HUES64 (cell line): ENCODE data around the gene BOD1.

Source experiments
- H3K27ac ChIP-seq: 2 replicates; pipeline ENCODE4 v1.7.0; 2013; ENCODE audit warnings: low read depth, low read length, inconsistent platforms
- H3K27me3 ChIP-seq: 2 replicates; pipeline ENCODE4 v1.6.1; 2013; ENCODE audit warnings: mild to moderate bottlenecking, low read length; ENCODE audit not compliant: insufficient read depth
- H3K36me3 ChIP-seq: 2 replicates; pipeline ENCODE4 v1.6.1; 2013; ENCODE audit warnings: mild to moderate bottlenecking, low read length; ENCODE audit not compliant: insufficient read depth
- H3K4me1 ChIP-seq: 2 replicates; pipeline ENCODE4 v1.6.1; 2013; ENCODE audit warnings: mild to moderate bottlenecking, low read length, moderate library complexity; ENCODE audit not compliant: insufficient read depth
- H3K4me3 ChIP-seq: 2 replicates; pipeline ENCODE4 v1.5.1; 2013; ENCODE audit warnings: mild to moderate bottlenecking, low read length, moderate library complexity
- H3K9ac ChIP-seq: 2 replicates; pipeline ENCODE4 v1.6.1; 2013; ENCODE audit warnings: mild to moderate bottlenecking, low read depth, low read length
- H3K9me3 ChIP-seq: 2 replicates; pipeline ENCODE4 v1.6.1; 2013; ENCODE audit warnings: low read depth, low read length; ENCODE audit not compliant: insufficient read depth
- WGBS: fragments of 150-250, 120-280 bp; methylation state at CpG from one replicate; pipeline ENCODE4 v1.1.7; 2013; ENCODE audit warnings: missing lambda C conversion rate; 5-methylcytosine and 5-hydroxymethylcytosine counted together

BOD1 gene

GRCh38 chr5:173653822-173654523, 37.5 kb upstream of the BOD1 start:
- Histone ChIP-seq H3K27ac (peak overlapping the region; percentile 35; the same call in 1 of the 2 replicates), H3K9ac (no peak overlapping the region), H3K27me3 (no peaks in the 10 kb centered on the region), H3K36me3 (no peaks in the 10 kb centered on the region), H3K9me3 (peaks cover 6% of the 10 kb centered on the region; the same call in 1 of the 2 replicates), H3K4me3 (no peak overlapping the region), H3K4me1 (no peaks in the 10 kb centered on the region)
- WGBS: 80% methylated on average over 10 of the region's 10 CpGs

GRCh38 chr5:173648308-173648866, 31.9 kb upstream of the BOD1 start:
- H3K9ac ChIP-seq: no peak overlapping the region

GRCh38 chr5:173646692-173647091, 30.2 kb upstream of the BOD1 start:
- H3K9ac ChIP-seq: no peak overlapping the region
- WGBS: 89% methylated on average over 5 of the region's 5 CpGs
- no peaks in the 10 kb centered on the region for H3K9me3 ChIP-seq
- no peak overlapping the region for H3K4me3 ChIP-seq
- H3K27me3 ChIP-seq: no peaks in the 10 kb centered on the region
- H3K4me1 ChIP-seq: peaks cover 17% of the 10 kb centered on the region
- no peaks in the 10 kb centered on the region for H3K36me3 ChIP-seq
- no peak overlapping the region for H3K27ac ChIP-seq

More at GRCh38 chr5:173648308-173648866, 31.9 kb upstream of the BOD1 start:
- H3K4me1 ChIP-seq: peaks cover 17% of the 10 kb centered on the region
- no peak overlapping the region for H3K4me3 ChIP-seq
- WGBS: 95% methylated on average over 6 of the region's 7 CpGs
- H3K27ac ChIP-seq: no peak overlapping the region
- no peaks in the 10 kb centered on the region for H3K36me3 ChIP-seq
- H3K27me3 ChIP-seq: no peaks in the 10 kb centered on the region
- no peaks in the 10 kb centered on the region for H3K9me3 ChIP-seq

- WGBS: 92% methylated on average over 10 of the region's 10 CpGs
- H3K4me1 ChIP-seq: peaks cover 17% of the 10 kb centered on the region
- H3K9ac ChIP-seq: no peak overlapping the region
- no peaks in the 10 kb centered on the region for H3K36me3 ChIP-seq
- no peak overlapping the region for H3K27ac ChIP-seq
- H3K9me3 ChIP-seq: no peaks in the 10 kb centered on the region
- H3K27me3 ChIP-seq: no peaks in the 10 kb centered on the region
- H3K4me3 ChIP-seq: no peak overlapping the region
These were observed 29.6 kb upstream of the BOD1 start for GRCh38 chr5:173645890-173646574.

DNA sequence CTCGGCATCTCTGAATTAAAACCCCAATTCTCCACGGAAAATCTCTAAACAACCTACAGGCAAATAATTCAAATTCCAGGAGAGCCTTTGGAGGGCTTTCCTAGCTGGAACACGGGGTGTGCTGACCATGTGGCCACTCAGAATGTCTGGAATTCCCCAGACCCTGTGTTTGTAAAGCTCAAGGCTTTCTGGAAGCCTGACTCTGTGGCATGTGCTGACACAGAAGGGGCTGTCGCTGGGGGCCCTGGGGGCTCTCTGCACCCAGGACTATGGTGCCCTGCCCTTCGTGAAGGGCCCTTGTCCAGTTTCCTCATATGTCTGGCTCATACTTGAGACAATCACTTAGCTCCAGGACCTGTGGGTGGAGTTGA, 29.0 kb upstream of the BOD1 start:
- Histone ChIP-seq H3K4me1 (peaks cover 20% of the 10 kb centered on the region), H3K9me3 (no peaks in the 10 kb centered on the region), H3K27me3 (no peaks in the 10 kb centered on the region), H3K36me3 (no peaks in the 10 kb centered on the region), H3K27ac (no peak overlapping the region), H3K4me3 (no peak overlapping the region), H3K9ac (no peak overlapping the region)
- 59% methylated on average over 5 of the region's 5 CpGs for WGBS

DNA sequence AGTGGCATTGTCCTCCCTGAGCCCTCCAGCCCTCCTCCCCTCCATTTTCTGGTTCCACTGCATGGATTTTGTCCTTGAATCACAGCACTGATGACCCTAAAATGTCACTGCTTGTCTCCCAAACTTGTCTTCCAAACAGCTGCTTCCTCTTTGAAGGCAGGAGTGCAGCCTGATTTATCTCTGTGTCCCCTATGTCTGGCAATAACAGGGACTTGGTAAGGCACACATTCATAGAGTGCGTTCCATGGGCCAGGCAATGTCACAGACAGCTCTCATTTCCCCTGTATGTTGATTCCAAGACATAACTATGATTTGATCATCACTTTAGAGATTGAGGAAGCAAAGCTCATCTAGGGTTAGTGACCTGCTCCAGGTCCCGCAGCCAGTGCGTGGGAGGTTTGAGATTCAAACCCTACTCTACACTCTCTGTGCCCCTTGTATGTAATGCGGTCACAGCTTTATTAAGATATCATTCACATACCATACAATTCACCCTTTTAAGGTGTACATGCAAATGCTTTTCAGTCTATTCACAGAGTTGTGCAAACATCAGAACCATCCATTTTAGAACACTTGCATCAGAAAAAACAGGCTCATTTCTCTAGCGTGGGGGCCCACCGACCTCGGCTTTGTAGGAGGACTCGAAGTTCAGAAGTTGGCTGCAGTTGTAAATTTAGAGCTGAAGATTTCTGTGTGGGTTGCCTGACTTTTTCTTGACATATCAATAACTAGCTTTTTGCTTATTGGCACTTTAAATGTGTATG, 28.4 kb upstream of the BOD1 start:
- no peaks in the 10 kb centered on the region for H3K27me3 ChIP-seq
- H3K36me3 ChIP-seq: no peaks in the 10 kb centered on the region
- 88% methylated on average over 7 of the region's 8 CpGs for WGBS
- H3K9me3 ChIP-seq: no peaks in the 10 kb centered on the region
- no peak overlapping the region for H3K9ac ChIP-seq
- H3K27ac ChIP-seq: no peak overlapping the region
- H3K4me1 ChIP-seq: peaks cover 24% of the 10 kb centered on the region
- no peak overlapping the region for H3K4me3 ChIP-seq

- H3K4me3 ChIP-seq: no peak overlapping the region
- H3K27me3 ChIP-seq: no peaks in the 10 kb centered on the region
- no peaks in the 10 kb centered on the region for H3K9me3 ChIP-seq
- H3K9ac ChIP-seq: no peak overlapping the region
- WGBS: 60% methylated on average over 3 of the region's 3 CpGs
- peaks cover 24% of the 10 kb centered on the region for H3K4me1 ChIP-seq
- no peaks in the 10 kb centered on the region for H3K36me3 ChIP-seq
- H3K27ac ChIP-seq: no peak overlapping the region
These were observed 27.5 kb upstream of the BOD1 start for GRCh38 chr5:173643964-173644363.

- Histone ChIP-seq H3K4me1 (peaks cover 24% of the 10 kb centered on the region), H3K27ac (no peak overlapping the region), H3K36me3 (no peaks in the 10 kb centered on the region), H3K9me3 (no peaks in the 10 kb centered on the region), H3K27me3 (no peaks in the 10 kb centered on the region), H3K4me3 (no peak overlapping the region), H3K9ac (no peak overlapping the region)
- 91% methylated on average over 11 of the region's 11 CpGs for WGBS
These were observed 26.5 kb upstream of the BOD1 start for GRCh38 chr5:173642895-173643481.

- H3K36me3 ChIP-seq: no peaks in the 10 kb centered on the region
- H3K9ac ChIP-seq: no peak overlapping the region
- H3K4me3 ChIP-seq: no peak overlapping the region
- H3K27ac ChIP-seq: no peak overlapping the region
- H3K4me1 ChIP-seq: peaks cover 24% of the 10 kb centered on the region
- no peaks in the 10 kb centered on the region for H3K9me3 ChIP-seq
- 89% methylated on average over 9 of the region's 9 CpGs for WGBS
- no peaks in the 10 kb centered on the region for H3K27me3 ChIP-seq
These were observed 25.9 kb upstream of the BOD1 start for GRCh38 chr5:173642191-173642816.

- Histone ChIP-seq H3K36me3 (no peaks in the 10 kb centered on the region), H3K27ac (no peak overlapping the region), H3K4me1 (peaks cover 20% of the 10 kb centered on the region), H3K27me3 (no peaks in the 10 kb centered on the region), H3K9ac (no peak overlapping the region), H3K4me3 (no peak overlapping the region), H3K9me3 (no peaks in the 10 kb centered on the region)
- 74% methylated on average over 4 of the region's 4 CpGs for WGBS
These were observed 23.8 kb upstream of the BOD1 start for GRCh38 chr5:173640156-173640804.
